Endothelial cell of umbilical vein (primary cell): ENCODE results near the gene KCTD13.

Experiments
- EZH2 ChIP-seq: IDR thresholded peaks from 2 replicates; pipeline ENCODE4 v1.6.1; 2012; ENCODE audit warnings: borderline replicate concordance, low read depth, mild to moderate bottlenecking, moderate library complexity, low read length, inconsistent platforms; ENCODE audit not compliant: severe bottlenecking
- FOS ChIP-seq: IDR thresholded peaks from 2 replicates; pipeline ENCODE4 v1.6.1; 2011; ENCODE audit warnings: mild to moderate bottlenecking, low read length, moderate library complexity, borderline replicate concordance; ENCODE audit not compliant: insufficient read depth
- POLR2A ChIP-seq: IDR thresholded peaks from 2 replicates; pipeline ENCODE4 v1.6.1; 2012; ENCODE audit warnings: low read depth, mild to moderate bottlenecking, control low read depth, low read length
- TF ChIP-seq, protein P1 (sequence below), 2 donors: IDR thresholded peaks; 1 replicate in 1 of 2; 2 replicates in 1 of 2; pipeline ENCODE4 v1.5.1; 2011; ENCODE audit warnings: low read length in 2 of 2, mild to moderate bottlenecking in 2 of 2, moderate library complexity in 2 of 2, control low read depth in 1 of 2, inconsistent platforms in 1 of 2, low read depth in 1 of 2; ENCODE audit not compliant: insufficient read depth in 1 of 2; ENCODE audit errors: extremely low read depth in 1 of 2

DNA sequence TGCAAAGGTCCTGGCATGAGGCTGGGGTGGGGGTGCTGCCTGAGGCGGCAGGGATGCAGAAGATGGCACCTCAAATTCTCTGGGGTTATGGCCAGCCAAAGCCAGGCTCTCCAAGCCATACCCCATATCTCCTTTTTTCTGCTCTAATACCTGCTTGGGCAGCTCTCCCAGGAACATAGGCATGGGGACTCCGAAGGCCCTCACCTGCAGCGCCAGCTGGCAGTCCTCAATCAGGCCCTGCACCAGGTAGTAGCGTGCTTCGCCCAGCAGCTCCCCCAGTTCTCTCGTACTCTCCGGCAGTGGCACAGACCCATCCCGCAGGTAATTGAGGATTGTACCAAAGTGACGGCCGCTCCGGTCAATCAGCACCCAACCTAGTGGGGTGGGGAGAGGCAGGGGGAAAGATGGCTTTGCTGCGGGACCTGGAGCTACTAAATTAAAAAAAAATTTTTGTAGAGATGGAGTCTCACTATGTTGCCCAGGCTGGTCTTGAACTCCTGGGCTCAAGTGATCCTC lies 3.0 kb downstream of the KCTD13 start:
- TF ChIP-seq FOS (no peak), EZH2 (no peak), POLR2A (no peak)
- TF ChIP-seq, protein P1, sequence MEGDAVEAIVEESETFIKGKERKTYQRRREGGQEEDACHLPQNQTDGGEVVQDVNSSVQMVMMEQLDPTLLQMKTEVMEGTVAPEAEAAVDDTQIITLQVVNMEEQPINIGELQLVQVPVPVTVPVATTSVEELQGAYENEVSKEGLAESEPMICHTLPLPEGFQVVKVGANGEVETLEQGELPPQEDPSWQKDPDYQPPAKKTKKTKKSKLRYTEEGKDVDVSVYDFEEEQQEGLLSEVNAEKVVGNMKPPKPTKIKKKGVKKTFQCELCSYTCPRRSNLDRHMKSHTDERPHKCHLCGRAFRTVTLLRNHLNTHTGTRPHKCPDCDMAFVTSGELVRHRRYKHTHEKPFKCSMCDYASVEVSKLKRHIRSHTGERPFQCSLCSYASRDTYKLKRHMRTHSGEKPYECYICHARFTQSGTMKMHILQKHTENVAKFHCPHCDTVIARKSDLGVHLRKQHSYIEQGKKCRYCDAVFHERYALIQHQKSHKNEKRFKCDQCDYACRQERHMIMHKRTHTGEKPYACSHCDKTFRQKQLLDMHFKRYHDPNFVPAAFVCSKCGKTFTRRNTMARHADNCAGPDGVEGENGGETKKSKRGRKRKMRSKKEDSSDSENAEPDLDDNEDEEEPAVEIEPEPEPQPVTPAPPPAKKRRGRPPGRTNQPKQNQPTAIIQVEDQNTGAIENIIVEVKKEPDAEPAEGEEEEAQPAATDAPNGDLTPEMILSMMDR (IDR thresholded peaks at IDR 0.05; ENCODE audit: extremely low read depth in 1 of 2, insufficient read depth in 1 of 2, low read depth in 1 of 2, low read length in 2 of 2): no peak
